ENCODE data around the gene WDR13.

Gene WDR13

GRCh38 chrX:48569958-48570357 is 27.3 kb upstream of the WDR13 start:
- TF ChIP-seq, protein P1, sequence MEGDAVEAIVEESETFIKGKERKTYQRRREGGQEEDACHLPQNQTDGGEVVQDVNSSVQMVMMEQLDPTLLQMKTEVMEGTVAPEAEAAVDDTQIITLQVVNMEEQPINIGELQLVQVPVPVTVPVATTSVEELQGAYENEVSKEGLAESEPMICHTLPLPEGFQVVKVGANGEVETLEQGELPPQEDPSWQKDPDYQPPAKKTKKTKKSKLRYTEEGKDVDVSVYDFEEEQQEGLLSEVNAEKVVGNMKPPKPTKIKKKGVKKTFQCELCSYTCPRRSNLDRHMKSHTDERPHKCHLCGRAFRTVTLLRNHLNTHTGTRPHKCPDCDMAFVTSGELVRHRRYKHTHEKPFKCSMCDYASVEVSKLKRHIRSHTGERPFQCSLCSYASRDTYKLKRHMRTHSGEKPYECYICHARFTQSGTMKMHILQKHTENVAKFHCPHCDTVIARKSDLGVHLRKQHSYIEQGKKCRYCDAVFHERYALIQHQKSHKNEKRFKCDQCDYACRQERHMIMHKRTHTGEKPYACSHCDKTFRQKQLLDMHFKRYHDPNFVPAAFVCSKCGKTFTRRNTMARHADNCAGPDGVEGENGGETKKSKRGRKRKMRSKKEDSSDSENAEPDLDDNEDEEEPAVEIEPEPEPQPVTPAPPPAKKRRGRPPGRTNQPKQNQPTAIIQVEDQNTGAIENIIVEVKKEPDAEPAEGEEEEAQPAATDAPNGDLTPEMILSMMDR (IDR thresholded peaks at IDR 0.05; ENCODE audit: low read length, missing control alignments), result no peak
- DNase-seq (ENCODE audit: low read depth), result no peak
- no peak overlapping the region for H3K4me3 ChIP-seq (replicated peaks; ENCODE audit: low read depth, low read length)

GRCh38 chrX:48573690-48574269 is 23.5 kb upstream of the WDR13 start:
- TF ChIP-seq, protein P1 (IDR thresholded peaks at IDR 0.05; ENCODE audit: low read length, missing control alignments), result no peak
- H3K4me3 ChIP-seq (replicated peaks; ENCODE audit: low read depth, low read length), result peak overlapping the region; percentile 90
- no peak for DNase-seq (ENCODE audit: low read depth)

DNA sequence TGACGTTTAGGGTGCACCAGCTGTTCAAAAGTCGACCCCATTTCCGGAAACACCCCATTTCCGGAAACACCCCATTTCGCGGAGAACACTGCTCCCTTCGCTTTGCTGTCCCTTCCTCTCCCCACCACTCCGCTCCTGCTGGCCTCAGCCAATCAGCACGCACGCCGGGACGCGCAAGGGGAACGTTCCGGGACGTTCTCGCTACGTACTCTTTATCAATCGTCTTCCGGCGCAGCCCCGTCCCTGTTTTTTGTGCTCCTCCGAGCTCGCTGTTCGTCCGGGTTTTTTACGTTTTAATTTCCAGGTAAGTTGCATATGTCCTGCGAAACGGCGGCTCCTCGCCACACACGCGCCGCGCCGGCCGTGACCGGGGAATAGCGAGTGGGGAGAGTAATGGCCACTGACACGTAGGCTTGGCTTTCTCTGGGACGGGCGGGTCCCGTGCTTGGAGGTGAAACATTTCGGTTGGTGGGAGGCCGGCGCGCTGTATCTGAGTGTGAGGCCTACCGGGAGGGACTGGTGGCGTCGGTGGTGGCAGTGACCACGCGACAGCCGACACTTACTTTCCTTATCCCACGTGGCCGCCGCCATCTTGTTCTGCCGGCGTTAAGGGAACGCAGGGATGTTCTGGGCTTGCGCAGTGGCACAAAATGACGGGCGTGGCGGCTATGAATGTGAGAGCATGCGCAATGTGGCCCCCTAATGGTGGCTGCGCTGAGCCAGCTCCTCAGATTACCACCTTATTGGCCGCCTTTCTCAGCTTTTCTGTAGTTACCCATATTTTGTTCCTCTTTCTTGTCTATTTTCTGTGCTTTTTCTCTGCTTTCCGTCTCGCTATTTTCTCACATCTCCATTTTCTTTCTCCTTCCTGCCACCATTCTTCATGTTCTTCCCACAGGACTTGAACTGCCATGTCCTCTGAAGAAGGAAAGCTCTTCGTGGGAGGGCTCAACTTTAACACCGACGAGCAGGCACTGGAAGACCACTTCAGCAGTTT is 22.7 kb upstream of the WDR13 start, which contains the start of gene RBM3:
TSS of gene RBM3 (plus strand) at position 215 of the 997 bp plus-strand sequence. CDS start at position 912, 697 bp downstream.
- DNase-seq (ENCODE audit: low read depth), result peak; percentile 93

GRCh38 chrX:48575642-48576041 is 21.6 kb upstream of the WDR13 start:
- H3K4me3 ChIP-seq (replicated peaks; ENCODE audit: low read depth, low read length), result peak overlapping the region; percentile 90
- TF ChIP-seq, protein P1 (IDR thresholded peaks at IDR 0.05; ENCODE audit: low read length, missing control alignments), result no peak
- DNase-seq (ENCODE audit: low read depth), result no peak

More for the DNA sequence above, 22.7 kb upstream of the WDR13 start, which contains the start of gene RBM3:
- TF ChIP-seq, protein P1 (IDR thresholded peaks at IDR 0.05; ENCODE audit: low read length, missing control alignments), result peak; percentile 41
- peak within 1 kb of the TSS; percentile 90 for H3K4me3 ChIP-seq (replicated peaks; ENCODE audit: low read depth, low read length)

- peak overlapping the region; percentile 90 for H3K4me3 ChIP-seq (replicated peaks; ENCODE audit: low read depth, low read length)
- DNase-seq (ENCODE audit: low read depth), result no peak
- TF ChIP-seq, protein P1 (IDR thresholded peaks at IDR 0.05; ENCODE audit: low read length, missing control alignments), result no peak
Observed at GRCh38 chrX:48576108-48576507, 21.2 kb upstream of the WDR13 start.

DNA sequence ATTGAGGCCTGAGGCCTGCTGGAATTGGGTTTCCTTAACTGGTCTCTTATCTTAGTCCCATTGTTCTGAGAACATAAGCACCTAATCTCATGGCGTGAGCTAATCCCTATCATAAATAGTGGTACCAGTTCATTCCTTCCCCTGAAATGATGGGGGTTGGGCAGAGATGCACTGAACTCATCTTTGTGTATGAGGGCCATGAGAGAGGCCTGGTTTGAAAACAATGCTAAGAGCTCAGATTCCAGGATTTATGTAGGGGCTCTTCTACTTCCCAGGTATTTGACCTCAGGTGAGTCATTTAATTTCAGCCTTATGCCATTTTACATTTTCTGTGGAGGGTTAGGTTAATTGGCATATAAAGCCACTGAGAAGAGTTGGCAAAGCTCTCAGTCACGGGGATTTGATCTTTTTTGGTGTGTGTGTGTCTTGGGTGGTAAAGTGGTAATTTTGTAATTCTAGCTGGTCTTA is 18.6 kb upstream of the WDR13 start:
- DNase-seq (ENCODE audit: low read depth), result no peak
- TF ChIP-seq, protein P1 (IDR thresholded peaks at IDR 0.05; ENCODE audit: low read length, missing control alignments), result no peak
- H3K4me3 ChIP-seq (replicated peaks; ENCODE audit: low read depth, low read length), result no peak overlapping the region
